Measurements from ENCODE around the gene GTF3A.

DNA sequence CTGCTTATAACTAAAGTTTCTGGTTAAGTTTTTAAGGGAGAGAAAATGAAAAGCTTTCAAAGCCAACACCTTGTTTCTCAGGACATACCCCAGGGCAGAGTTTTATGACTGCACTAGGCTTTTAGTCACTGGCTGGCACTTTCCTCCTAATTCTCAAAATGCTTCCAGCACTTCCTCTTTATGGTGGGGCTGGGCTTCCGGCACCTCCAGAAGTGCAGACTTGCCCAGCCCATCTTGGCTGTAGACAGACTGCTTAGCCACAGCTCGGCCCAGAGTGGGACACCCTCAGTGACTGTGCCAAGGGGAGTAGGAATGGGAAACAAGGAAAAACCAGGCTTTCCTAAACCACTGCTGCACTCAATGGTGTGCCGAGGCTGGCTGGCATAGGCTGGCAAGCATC, 23.2 kb upstream of the GTF3A start:
- TF ChIP-seq, protein P1, sequence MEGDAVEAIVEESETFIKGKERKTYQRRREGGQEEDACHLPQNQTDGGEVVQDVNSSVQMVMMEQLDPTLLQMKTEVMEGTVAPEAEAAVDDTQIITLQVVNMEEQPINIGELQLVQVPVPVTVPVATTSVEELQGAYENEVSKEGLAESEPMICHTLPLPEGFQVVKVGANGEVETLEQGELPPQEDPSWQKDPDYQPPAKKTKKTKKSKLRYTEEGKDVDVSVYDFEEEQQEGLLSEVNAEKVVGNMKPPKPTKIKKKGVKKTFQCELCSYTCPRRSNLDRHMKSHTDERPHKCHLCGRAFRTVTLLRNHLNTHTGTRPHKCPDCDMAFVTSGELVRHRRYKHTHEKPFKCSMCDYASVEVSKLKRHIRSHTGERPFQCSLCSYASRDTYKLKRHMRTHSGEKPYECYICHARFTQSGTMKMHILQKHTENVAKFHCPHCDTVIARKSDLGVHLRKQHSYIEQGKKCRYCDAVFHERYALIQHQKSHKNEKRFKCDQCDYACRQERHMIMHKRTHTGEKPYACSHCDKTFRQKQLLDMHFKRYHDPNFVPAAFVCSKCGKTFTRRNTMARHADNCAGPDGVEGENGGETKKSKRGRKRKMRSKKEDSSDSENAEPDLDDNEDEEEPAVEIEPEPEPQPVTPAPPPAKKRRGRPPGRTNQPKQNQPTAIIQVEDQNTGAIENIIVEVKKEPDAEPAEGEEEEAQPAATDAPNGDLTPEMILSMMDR (IDR thresholded peaks at IDR 0.05): no peak
- TF ChIP-seq POLR2A (IDR thresholded peaks at IDR 0.05; ENCODE audit: low read depth): no peak
- peak in 1 of 2 donors; percentile 16 for TF ChIP-seq POLR2AphosphoS5 (IDR thresholded peaks at IDR 0.05)
- TF ChIP-seq EP300 (IDR thresholded peaks at IDR 0.05): no peak
